ENCODE results near the gene AUTS2. TPM values are rescaled to one million over a fixed set of nuclear protein-coding genes. Genes with fewer than 3 reads are reported as not detected.

AUTS2 gene
- total RNA-seq, 1 donor from 2014 or later: 7.7 TPM

- intact Hi-C loops (cut with micrococcal nuclease): no loop called here
Observed at GRCh38 chr7:69622960-69623359, 24.7 kb downstream of the AUTS2 start.

GRCh38 chr7:69624435-69625230 lies 26.4 kb downstream of the AUTS2 start:
- intact Hi-C loops (cut with micrococcal nuclease): no loop called here

- intact Hi-C loops (cut with micrococcal nuclease): no loop called here
Observed at GRCh38 chr7:69625238-69625637, 27.0 kb downstream of the AUTS2 start.

- intact Hi-C loops (cut with micrococcal nuclease): no loop called here
Observed at GRCh38 chr7:69625798-69626197, 27.5 kb downstream of the AUTS2 start.

GRCh38 chr7:69630292-69630691 lies 32.0 kb downstream of the AUTS2 start:
- intact Hi-C loops (cut with micrococcal nuclease): no loop called here

- intact Hi-C loops (cut with micrococcal nuclease): no loop called here
Observed at GRCh38 chr7:69631131-69631530, 32.9 kb downstream of the AUTS2 start.

GRCh38 chr7:69632280-69632679 lies 34.0 kb downstream of the AUTS2 start:
- intact Hi-C loops (cut with micrococcal nuclease): no loop called here

- intact Hi-C loops (cut with micrococcal nuclease): no loop called here
Observed at GRCh38 chr7:69633122-69633831, 35.0 kb downstream of the AUTS2 start.

GRCh38 chr7:69635555-69636185 lies 37.4 kb downstream of the AUTS2 start:
- intact Hi-C loops (cut with micrococcal nuclease): no loop called here

- intact Hi-C loops (cut with micrococcal nuclease): no loop called here
Observed at GRCh38 chr7:69638674-69639073, 40.4 kb downstream of the AUTS2 start.

- intact Hi-C loops (cut with micrococcal nuclease): no loop called here
Observed at GRCh38 chr7:69640216-69640615, 41.9 kb downstream of the AUTS2 start.

GRCh38 chr7:69640925-69641594 lies 42.8 kb downstream of the AUTS2 start:
- intact Hi-C loops (cut with micrococcal nuclease): no loop called here

- intact Hi-C loops (cut with micrococcal nuclease): no loop called here
Observed at GRCh38 chr7:69643265-69643664, 45.0 kb downstream of the AUTS2 start.

GRCh38 chr7:69643708-69644445 lies 45.6 kb downstream of the AUTS2 start:
- intact Hi-C loops (cut with micrococcal nuclease): no loop called here

- intact Hi-C loops (cut with micrococcal nuclease): no loop called here
Observed at GRCh38 chr7:69645683-69646082, 47.4 kb downstream of the AUTS2 start.

- intact Hi-C loops (cut with micrococcal nuclease): no loop called here
Observed at GRCh38 chr7:69651101-69651590, 52.9 kb downstream of the AUTS2 start.

GRCh38 chr7:69652947-69653701 lies 54.8 kb downstream of the AUTS2 start:
- intact Hi-C loops (cut with micrococcal nuclease): no loop called here

GRCh38 chr7:69653806-69654205 lies 55.5 kb downstream of the AUTS2 start:
- intact Hi-C loops (cut with micrococcal nuclease): no loop called here

GRCh38 chr7:69654381-69654780 lies 56.1 kb downstream of the AUTS2 start:
- intact Hi-C loops (cut with micrococcal nuclease): no loop called here
